T-helper 17 cell (primary cell): ENCODE data around the gene SFMBT1. TPM values are rescaled to one million over a fixed set of nuclear protein-coding genes. Genes with fewer than 3 reads are reported as not detected.
A peak's percentile ranks its signal among the peaks of the same experiment; 100 is the strongest.

ENCODE experiments used
- ATAC-seq: fragments of 150-1000 bp; cut with Tn5 transposase; 2 replicates; pipeline ENCODE4 v1.10.0; 2021; ENCODE audit warnings: mild to moderate bottlenecking, moderate library complexity
- DNase-seq, 3 donors: peaks; one replicate each; pipeline versions ENCODE4 v3.0.0 to v3.0.0-alpha.2; 2020 to 2021
- H3K9me3 ChIP-seq: one replicate; pipeline ENCODE4 v1.7.0; 2013; ENCODE audit warnings: low read length, mild to moderate bottlenecking; ENCODE audit not compliant: control insufficient read depth, poor library complexity, severe bottlenecking
- H3K27ac Mint-ChIP-seq: one replicate; pipeline ENCODE4 v1.8.0; 2022; ENCODE audit warnings: mild to moderate bottlenecking, moderate library complexity, mixed read lengths
- H3K27me3 Mint-ChIP-seq: one replicate; pipeline ENCODE4 v1.8.0; 2022; ENCODE audit warnings: mixed read lengths
- H3K36me3 Mint-ChIP-seq: one replicate; pipeline ENCODE4 v1.8.0; 2022; ENCODE audit warnings: low read depth, mixed read lengths
- H3K4me1 Mint-ChIP-seq: one replicate; pipeline ENCODE4 v1.8.0; 2022; ENCODE audit warnings: mild to moderate bottlenecking, mixed read lengths
- H3K4me3 Mint-ChIP-seq: one replicate; pipeline ENCODE4 v1.8.0; 2022; ENCODE audit warnings: mild to moderate bottlenecking, moderate library complexity, mixed read lengths
- total RNA-seq, 4 donors: library from RNA in 2 of 4; stranded (reverse) in 2 of 4; gene quantifications; one replicate each; pipeline ENCODE4 v1.2.3 and lab custom pipeline; 2022 to 2026

Gene SFMBT1
- total RNA-seq, 2 donors from 2014 or later, result 36.1 to 49.8 TPM

- peaks cover 30% of the 10 kb centered on the region for H3K4me1 Mint-ChIP-seq
Observed at GRCh38 chr3:52870471-52870870, 175.4 kb downstream of the SFMBT1 start.

DNA sequence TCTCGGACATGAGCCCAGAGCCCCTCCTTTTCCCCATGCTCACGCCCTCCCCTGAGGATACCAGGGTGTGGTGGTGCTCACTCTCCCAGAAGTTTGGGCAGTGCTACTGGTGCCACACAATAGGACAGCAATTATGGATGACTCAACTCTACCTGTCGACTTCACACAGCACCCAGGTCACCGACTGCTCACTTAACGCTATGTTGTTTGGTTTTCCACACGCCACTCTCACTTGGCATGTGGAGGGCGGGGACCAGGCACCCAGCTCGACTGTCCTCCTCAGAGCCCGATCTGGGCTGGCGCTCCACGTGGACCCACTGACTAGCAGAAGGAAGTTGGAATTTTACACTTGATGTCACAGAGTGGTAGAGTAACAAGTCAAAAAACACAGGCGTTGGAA is 179.4 kb downstream of the SFMBT1 start:
- H3K9me3 ChIP-seq, result no peaks in the 10 kb centered on the region
- peaks cover 19% of the 10 kb centered on the region for H3K4me1 Mint-ChIP-seq
- no peaks in the 10 kb centered on the region for H3K27me3 Mint-ChIP-seq
- no peak overlapping the region for H3K4me3 Mint-ChIP-seq
- H3K36me3 Mint-ChIP-seq, result peaks cover 3% of the 10 kb centered on the region
- ATAC-seq (no peak), DNase-seq (no peak)
- no peak overlapping the region for H3K27ac Mint-ChIP-seq

More at GRCh38 chr3:52870471-52870870, 175.4 kb downstream of the SFMBT1 start:
- Mint-ChIP-seq H3K36me3 (peaks cover 6% of the 10 kb centered on the region), H3K4me3 (no peak overlapping the region), H3K27ac (peak overlapping the region; percentile 67), H3K27me3 (no peaks in the 10 kb centered on the region)
- no peak for DNase-seq
- no peaks in the 10 kb centered on the region for H3K9me3 ChIP-seq
- ATAC-seq, result no peak

GRCh38 chr3:52865994-52866393 is 179.9 kb downstream of the SFMBT1 start:
- no peaks in the 10 kb centered on the region for H3K9me3 ChIP-seq
- peaks cover 18% of the 10 kb centered on the region for H3K4me1 Mint-ChIP-seq
- no peak for ATAC-seq
- H3K27ac Mint-ChIP-seq, result no peak overlapping the region
- peaks cover 3% of the 10 kb centered on the region for H3K36me3 Mint-ChIP-seq
- DNase-seq, result no peak
- no peak overlapping the region for H3K4me3 Mint-ChIP-seq
- H3K27me3 Mint-ChIP-seq, result no peaks in the 10 kb centered on the region

- ATAC-seq (no peak), DNase-seq (no peak)
- no peaks in the 10 kb centered on the region for H3K9me3 ChIP-seq
- Mint-ChIP-seq H3K27me3 (no peaks in the 10 kb centered on the region), H3K36me3 (peaks cover 7% of the 10 kb centered on the region), H3K27ac (no peak overlapping the region), H3K4me3 (no peak overlapping the region), H3K4me1 (peaks cover 32% of the 10 kb centered on the region)
Observed at GRCh38 chr3:52860424-52860768, 185.5 kb downstream of the SFMBT1 start.

- ATAC-seq (no peak), DNase-seq (no peak)
- Mint-ChIP-seq H3K4me1 (peaks cover 32% of the 10 kb centered on the region), H3K4me3 (no peak overlapping the region), H3K27ac (no peak overlapping the region), H3K36me3 (peaks cover 7% of the 10 kb centered on the region), H3K27me3 (no peaks in the 10 kb centered on the region)
- H3K9me3 ChIP-seq, result no peaks in the 10 kb centered on the region
Observed at GRCh38 chr3:52859686-52860423, 186.0 kb downstream of the SFMBT1 start.

GRCh38 chr3:52857864-52858263 is 188.0 kb downstream of the SFMBT1 start:
- no peaks in the 10 kb centered on the region for H3K9me3 ChIP-seq
- peak overlapping the region; percentile 19 for H3K27ac Mint-ChIP-seq
- DNase-seq (no peak), ATAC-seq (no peak)
- peaks cover 7% of the 10 kb centered on the region for H3K36me3 Mint-ChIP-seq
- no peaks in the 10 kb centered on the region for H3K27me3 Mint-ChIP-seq
- H3K4me1 Mint-ChIP-seq, result peaks cover 32% of the 10 kb centered on the region
- H3K4me3 Mint-ChIP-seq, result no peak overlapping the region

DNA sequence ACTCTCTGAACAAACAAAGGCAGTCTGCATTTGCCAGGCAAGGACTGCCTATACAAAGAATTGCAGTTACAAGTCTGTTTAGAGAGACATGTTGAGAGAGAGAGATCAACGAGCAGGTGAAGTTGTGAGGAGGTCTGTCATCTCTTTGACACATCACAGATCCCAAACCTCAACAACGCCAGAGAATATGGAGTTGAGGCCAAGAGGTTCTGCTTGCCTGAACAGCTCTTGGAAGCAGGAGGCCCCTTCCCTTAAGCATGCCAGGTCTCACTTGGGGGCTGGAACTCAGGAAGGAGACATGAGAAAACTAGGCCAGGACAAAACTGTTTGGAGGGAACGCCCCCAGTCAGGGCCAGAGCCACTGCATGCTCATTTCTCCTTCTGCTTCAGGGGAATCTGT is 188.7 kb downstream of the SFMBT1 start:
- H3K36me3 Mint-ChIP-seq, result peaks cover 7% of the 10 kb centered on the region
- H3K4me1 Mint-ChIP-seq, result peaks cover 27% of the 10 kb centered on the region
- ATAC-seq, result no peak
- H3K4me3 Mint-ChIP-seq, result no peak overlapping the region
- H3K27ac Mint-ChIP-seq, result peak overlapping the region; percentile 37
- no peaks in the 10 kb centered on the region for H3K27me3 Mint-ChIP-seq
- H3K9me3 ChIP-seq, result no peaks in the 10 kb centered on the region
- no peak for DNase-seq

- DNase-seq, result no peak
- Mint-ChIP-seq H3K27me3 (no peaks in the 10 kb centered on the region), H3K4me1 (peaks cover 22% of the 10 kb centered on the region), H3K4me3 (no peak overlapping the region), H3K27ac (peak overlapping the region; percentile 37), H3K36me3 (peaks cover 7% of the 10 kb centered on the region)
- ATAC-seq, result no peak
- no peaks in the 10 kb centered on the region for H3K9me3 ChIP-seq
Observed at GRCh38 chr3:52856666-52857065, 189.2 kb downstream of the SFMBT1 start.

- no peaks in the 10 kb centered on the region for H3K9me3 ChIP-seq
- ATAC-seq, result no peak
- peak overlapping the region; percentile 21 for H3K27ac Mint-ChIP-seq
- no peak overlapping the region for H3K4me3 Mint-ChIP-seq
- DNase-seq, result no peak
- no peaks in the 10 kb centered on the region for H3K27me3 Mint-ChIP-seq
- H3K36me3 Mint-ChIP-seq, result peaks cover 6% of the 10 kb centered on the region
- H3K4me1 Mint-ChIP-seq, result peaks cover 12% of the 10 kb centered on the region
Observed at GRCh38 chr3:52854013-52854412, 191.9 kb downstream of the SFMBT1 start.

Other genes with a start within 250 kb of the SFMBT1 start
- gene ITIH4, start 215.4 kb downstream of the SFMBT1 start, total RNA-seq, result 10 to 100 TPM; 25.8 to 40.6 TPM
- gene MUSTN1, start 211.1 kb downstream of the SFMBT1 start, total RNA-seq, result 10 to 100 TPM; 12.3 to 16.0 TPM
- 10 to 100 TPM; 41.1 to 42.6 TPM for gene STIMATE, start 148.5 kb downstream of the SFMBT1 start, total RNA-seq
- 10 to 100 TPM; 11.9 to 12.2 TPM for gene RFT1, start 84.4 kb upstream of the SFMBT1 start, total RNA-seq
- 10 to 100 TPM; 27.3 to 35.0 TPM for gene PRKCD, start 115.1 kb upstream of the SFMBT1 start, total RNA-seq
- gene TKT, start 209.9 kb upstream of the SFMBT1 start, total RNA-seq, result 100 to 1,000 TPM; 105 to 109 TPM